HG03039 (cell line): ENCODE data around the gene RBBP8.
"Not testable (repeated sequence)": the region's sequence is repeated elsewhere in the genome, so short reads cannot be mapped to it uniquely, and the experiment has no call there.

Source experiments
- ATAC-seq: cut with Tn5 transposase; IDR thresholded peaks from one replicate; pipeline ENCODE4 v1.9.1; 2021; ENCODE audit warnings: mild to moderate bottlenecking, moderate library complexity; ENCODE audit not compliant: unreplicated experiment

Gene RBBP8

DNA sequence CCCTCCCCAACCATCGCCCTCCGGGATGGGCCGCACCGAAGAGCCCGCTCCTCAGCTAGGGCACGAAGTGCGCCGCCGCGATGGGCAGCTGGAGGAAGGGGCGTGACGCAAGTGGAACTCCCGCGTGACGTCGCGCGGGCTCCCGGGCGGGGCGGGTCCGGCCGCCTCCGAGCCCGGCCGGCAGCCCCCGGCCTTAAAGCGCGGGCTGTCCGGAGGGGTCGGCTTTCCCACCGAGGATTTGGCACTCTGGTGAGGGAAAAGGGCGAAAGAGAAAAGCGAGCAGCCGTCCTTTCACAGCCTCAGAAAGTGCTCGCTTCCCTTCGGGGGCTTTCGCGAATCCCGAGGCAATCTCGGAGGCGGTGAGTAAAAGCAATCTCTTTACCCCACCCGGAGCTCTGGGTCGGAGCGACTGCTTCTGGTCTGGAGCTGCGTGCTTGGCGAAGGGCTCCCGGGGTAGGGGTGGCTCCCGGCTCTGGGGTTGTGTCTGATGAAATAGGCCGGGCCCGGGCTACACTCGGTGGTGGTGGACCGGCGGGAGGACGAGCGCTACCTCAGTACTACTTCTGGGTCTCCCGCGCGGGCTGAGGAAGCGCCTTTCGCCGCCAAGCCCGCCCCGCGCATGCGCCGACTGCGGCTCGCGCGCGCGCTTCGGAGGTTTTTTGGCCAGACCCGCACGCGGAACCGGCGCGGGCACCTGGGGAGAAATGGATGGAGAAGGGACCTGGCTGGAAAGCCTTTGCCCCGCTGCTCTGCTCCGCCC, at the start of gene RBBP8:
TSS of gene RBBP8 (plus strand) at position 123 of the 760 bp plus-strand sequence. CDS start 3,524 bp downstream, outside the sequence.
- ATAC-seq: peak; percentile 82

DNA sequence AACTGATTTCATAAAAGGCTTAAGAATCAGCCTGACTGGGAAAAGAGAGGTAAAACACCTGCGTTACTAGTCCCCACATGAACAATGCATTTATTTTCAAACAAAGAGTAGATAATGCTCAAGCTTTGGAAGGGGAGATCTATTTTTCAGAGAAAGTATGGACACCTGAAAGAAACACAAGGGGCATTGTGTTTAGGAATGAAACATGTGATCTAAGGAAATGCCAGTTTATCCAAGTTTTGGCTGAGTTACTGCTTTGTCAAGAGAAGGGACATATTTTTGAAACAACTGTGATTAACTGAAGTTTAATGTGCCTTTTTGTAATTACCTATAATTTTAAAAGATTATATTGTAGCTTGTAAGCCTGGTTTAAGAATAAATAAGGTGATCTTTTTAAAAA, 49.3 kb upstream of the RBBP8 start:
- ATAC-seq: no peak

DNA sequence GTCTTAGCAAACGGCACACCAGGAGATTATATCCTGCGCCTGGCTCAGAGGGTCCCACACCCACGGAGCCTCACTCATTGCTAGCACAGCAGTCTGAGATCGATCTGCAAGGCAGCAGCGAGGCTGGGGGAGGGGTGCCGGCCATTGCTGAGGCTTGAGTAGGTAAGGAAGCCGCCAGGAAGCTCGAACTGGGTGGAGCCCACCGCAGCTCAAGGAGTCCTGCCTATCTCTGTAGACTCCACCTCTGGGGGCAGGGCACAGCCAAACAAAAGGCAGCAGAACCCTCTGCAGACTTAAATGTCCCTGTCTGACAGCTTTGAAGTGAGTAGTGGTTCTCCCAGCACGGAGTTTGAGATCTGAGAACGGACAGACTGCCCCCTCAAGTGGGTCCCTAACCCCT, 47.4 kb upstream of the RBBP8 start:
- ATAC-seq: not testable (repeated sequence)

DNA sequence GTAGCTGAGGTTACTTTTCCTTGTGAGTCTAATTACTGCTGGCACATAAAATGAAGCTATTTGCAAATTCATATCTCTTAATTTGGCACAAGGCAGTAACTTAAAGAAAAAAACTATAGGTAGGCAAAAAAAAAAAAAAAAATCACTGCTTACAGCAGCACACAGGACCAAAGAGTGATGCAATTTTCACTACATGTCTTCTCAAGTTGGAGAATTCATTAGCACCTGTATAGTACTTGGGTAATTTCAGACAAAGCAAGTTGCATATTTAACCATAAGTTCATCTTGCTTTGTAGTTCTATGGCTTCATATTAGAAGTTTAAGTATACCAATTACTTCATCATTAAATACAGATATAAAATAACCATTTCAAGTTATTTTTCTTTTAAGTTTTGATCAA, 33.7 kb upstream of the RBBP8 start:
- no peak for ATAC-seq

DNA sequence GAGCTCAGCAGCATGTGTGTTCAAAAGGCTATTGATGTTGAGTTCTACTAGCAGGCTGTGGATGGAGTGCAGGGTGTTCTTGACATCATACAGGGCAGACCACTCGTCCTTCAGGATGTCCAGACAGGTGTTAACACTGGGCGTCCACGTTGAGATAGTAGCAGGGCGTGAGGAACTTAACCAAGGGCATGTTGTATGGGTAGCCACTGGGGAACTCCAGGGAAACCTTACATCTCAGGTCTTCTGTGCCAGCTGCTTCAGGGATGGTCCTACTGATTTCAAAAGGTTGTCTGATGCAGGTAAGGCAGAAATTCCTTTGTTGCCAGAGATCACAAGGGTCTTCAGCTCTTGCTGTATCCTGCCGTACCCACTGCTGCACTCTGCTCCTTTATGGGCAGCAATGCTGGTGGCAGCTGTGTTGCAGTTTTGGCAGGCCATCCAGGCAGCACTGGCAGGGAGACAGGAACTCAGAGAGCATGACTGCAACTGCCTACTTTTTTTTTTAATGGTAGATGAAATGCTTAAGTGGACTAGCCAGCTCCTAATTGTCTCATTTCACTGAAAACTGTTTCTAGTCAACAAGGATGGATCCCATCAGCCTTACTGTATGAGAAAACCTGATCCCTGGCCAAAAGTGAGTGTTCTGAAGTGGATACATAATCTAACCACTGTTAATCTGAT, 32.4 kb upstream of the RBBP8 start:
- no peak for ATAC-seq

DNA sequence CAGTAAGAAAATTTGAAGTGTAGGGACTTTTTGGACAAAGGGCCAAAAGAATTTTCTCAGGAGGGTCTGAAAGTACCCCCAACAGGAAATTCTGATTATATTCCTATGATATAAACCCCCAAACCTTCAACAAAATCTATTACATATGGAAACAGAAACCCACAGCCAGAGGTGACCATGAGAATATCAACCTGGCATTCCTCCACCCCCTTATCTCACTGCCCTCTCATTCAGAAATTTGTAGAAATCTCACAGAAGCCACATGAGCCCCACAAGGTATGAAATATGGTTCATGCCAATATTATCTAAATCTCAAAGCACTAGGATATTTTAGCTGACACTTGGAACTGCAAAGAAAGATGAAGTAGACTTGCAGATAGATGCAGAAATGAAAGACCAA, 31.0 kb upstream of the RBBP8 start:
- ATAC-seq: no peak

DNA sequence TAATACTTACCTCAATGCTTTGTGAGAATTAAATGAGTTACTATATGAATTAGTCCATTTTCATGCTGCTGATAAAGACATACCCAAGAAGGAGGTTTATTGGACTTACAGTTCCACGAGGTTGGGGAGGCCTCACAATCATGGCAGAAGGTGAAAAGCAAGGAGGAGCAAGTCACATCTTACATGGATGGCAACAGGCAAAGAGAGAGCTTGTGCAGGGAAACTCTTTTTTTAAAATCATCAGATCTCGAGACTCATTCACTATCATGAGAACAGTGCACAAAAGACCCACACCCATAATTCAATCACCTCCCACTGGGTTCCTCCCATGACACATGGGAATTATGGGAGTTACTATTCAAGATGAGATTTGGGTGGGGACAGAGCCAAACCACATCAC, 29.9 kb upstream of the RBBP8 start:
- not testable (repeated sequence) for ATAC-seq

DNA sequence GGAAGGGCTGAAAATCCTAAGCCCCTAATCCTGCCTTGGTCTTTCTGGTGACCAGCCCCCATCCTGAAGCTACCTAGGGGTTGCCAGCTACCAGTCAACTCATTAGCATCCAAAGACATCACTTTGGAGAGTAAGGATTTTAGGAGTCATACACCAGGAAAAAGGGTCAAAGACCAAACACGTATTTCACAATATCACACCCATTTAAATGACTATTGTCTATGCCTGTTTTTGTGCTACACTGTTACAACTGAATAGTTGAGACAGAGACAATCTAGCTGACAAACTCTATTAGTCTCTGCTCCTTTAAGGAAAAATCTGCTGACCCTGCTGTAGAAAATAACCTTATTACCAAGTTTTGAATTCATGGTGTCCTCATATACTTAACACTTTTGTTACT, 21.0 kb upstream of the RBBP8 start:
- no peak for ATAC-seq

DNA sequence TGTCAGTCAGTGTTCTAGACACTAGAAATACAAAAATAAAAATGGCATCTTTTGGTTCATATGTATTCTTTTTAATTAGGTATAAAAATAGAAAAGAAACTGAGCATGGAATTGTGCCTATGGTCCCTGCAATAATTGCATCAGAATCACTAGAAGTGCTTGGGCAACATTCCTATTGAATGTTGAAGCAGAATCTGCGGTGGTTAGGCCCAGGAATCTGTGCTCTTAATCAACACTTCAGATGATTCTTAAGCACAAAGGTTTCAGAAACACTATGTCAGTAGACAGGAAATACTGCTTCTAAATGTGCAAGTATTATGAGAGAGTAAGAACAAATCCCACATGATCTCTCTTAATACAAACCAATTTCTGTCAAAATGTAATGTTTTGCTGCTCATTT, 20.3 kb upstream of the RBBP8 start:
- no peak for ATAC-seq

DNA sequence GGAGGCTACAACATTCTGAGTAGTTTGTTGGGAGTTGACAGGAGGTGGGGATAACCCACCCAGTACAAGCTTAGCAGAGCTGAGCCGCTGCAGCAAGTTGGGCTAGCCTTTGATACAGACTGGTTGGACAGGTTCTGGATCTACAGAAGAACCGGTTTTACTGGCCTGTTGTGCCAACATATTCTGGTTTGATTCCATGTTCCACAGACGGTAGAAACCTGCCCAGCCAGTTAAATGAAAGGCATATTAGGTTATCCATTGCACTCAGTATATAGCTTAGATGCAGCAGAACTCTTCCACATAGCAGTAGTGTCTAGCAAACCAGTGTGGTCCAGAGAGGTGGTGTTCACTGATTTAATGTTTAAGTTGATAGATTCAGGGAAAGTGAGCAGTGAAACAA, 19.3 kb upstream of the RBBP8 start:
- no peak for ATAC-seq

DNA sequence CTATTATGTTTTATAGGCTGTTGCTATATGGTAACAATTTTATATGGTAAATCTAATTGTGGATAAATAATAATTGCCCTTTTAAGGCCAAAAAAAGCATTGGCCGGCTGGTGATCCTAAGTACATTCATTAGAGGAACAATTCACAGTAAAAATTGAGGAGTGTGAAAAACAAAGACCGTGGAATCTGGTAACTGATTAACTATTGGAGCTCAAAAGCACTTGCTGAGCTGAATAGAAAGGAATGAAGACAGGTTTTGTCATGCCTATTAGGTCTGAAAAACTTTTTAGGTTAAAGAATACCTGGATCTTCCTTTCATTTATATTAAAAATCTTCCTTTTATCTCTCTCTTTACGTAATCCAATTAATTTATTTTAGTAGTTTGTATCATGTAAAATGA, 18.5 kb upstream of the RBBP8 start:
- no peak for ATAC-seq

DNA sequence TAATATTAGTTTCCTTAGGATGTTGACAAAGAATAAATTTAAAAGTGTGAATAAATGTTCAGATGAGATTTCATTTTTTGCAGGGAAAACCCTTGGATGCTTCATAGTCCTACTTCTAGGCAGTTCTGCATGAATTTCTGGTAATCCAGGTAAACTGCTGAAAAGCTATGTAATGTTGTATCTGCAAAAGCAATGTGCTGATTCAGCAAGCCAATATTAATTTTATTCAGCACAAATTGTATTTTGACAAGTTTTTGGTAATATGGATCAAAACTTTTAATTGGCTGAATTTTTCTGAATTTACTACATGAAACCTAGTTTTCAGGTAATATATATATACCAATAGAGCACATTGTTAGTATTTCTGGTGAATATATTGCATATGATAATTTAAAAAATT, 17.8 kb upstream of the RBBP8 start:
- ATAC-seq: no peak

DNA sequence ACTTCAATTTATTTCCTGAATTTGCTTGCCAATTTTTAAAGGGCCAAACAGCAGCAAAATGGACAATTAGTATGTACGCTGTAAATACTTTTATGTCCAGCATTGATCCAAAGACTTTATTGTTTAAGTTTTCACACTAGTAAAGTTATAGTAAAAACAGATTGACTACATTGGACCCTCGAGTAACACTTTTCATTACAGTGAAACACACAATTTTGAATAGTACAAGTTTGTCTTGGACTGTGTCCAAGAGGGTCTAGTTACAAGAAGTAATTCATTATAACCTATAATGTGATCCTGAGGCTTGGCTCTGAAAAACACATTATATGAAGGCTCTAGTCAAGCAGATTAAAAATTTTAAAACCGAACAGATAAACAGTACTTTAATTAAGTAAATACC, 11.4 kb upstream of the RBBP8 start:
- ATAC-seq: no peak

DNA sequence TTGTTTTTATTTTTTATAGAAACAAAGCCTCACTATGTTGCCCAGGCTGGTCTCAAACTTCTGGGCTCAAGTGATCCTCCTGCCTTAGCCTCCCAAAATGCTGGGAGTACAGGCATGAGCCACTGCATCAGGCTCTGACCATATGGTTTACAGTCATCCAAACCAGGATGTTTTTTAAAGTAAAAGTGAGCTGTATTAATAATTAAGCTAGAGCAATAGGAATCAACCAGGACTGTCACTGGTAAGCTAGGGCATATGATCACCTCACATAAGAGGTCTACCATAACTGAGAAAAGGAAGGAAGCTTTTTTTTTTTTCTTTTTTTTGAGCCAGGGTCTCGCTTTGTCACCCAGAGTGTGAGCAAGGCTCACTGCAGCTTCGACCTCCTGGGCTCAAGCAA, 8.5 kb upstream of the RBBP8 start:
- no peak for ATAC-seq

DNA sequence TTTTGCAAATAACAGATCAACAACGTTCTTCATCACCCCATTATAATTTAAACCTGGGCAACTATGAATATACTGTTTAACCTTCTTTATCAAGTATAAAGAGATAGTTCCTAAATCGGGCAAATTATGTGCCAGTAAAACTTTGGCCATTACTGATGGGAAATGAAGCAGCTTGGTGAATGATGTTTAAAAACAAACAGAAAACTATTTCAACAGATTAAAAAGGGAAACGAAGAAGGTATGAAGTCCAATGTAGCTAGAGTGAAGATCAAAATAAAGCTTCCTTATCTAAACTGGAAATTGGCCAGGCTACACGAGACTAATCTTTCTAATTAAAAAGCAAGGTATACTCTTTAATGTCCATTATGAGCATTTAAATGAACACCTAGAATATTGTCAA, 6.7 kb upstream of the RBBP8 start:
- ATAC-seq: no peak

DNA sequence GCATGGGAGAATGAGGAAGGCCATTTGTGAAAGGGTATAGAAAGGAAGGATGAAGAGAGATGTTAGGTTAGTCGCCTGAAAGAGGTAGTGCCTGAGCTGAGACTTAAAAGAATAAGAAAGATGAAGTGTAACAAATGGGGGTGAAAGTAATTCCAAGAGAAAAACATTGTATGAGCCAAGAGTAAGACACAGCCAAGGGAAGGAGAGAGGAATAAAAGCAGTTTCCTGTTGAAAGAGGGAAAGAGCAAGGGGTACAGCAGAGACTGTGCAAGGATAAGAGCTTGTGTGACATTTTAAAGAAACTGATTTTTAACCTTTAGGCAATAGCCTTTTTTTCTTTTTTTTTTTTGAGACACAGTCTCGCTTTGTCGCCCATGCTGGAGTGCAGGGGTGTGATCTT, 4.8 kb upstream of the RBBP8 start:
- no peak for ATAC-seq

DNA sequence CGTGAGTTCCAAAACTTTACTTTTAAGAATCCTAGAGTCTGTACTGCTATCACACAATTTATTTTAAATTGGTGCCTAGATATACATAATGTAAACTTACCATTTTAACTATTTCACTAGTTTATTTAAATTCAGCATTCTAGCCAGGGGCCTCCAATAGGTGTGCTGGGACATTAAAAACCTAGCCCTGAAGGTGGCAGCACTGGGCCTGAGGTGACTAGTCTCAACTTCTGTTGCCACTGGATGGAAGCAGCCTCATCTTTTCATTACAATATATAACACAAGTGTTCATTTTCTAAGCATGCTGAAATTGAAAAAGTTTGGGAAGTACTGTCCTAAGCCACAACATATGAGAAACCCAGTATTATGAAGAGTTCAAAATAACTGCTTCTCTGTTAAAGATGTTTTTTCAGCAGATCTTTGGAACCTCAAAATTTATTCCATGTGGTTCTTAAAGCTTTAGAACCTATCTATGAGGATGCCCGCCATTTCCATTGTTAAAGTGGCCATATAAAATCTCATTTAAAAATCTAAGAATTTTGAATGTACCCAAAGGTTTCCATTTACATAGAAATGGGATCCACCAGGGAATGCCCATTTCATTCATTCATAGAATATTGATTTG, 2.9 kb upstream of the RBBP8 start:
- ATAC-seq: no peak

DNA sequence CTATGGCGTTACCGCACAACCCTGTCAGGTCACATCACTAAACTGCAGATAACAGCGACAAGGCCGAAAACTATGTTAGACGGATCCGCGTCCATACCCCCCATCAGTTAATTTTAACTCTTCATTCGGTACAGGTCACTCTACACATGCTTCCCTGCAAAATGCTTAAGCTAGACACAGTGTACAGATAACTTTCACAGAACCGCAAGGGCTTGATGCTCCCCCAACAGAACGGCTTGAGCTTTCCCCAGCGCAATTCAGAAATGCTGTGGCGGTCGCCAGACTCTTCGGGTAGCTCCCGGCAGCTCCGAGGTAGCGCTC, 283 bp upstream of the RBBP8 start:
- ATAC-seq: peak; percentile 26

DNA sequence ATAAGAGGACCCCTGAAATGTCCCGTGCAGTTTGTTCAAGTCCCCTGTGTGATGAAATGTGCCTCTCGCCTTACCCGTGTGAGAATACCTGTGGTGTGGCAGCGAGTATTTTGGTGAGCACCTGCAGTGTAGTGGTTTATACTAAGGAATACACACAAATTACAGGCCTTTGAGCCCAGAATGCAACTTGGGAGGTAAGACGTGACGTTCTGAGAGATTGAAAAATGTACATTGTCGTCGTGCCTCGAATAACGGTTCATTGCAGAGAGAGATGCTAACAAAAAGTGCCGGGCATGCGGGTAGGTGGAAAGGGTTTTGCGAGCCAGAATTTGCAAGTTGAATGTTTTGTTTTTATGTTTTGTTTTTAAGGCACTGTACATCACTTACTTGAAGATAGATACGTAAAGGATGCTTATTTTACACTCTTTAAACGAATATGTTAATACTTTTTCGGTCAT, 867 bp downstream of the RBBP8 start:
- ATAC-seq: no peak

DNA sequence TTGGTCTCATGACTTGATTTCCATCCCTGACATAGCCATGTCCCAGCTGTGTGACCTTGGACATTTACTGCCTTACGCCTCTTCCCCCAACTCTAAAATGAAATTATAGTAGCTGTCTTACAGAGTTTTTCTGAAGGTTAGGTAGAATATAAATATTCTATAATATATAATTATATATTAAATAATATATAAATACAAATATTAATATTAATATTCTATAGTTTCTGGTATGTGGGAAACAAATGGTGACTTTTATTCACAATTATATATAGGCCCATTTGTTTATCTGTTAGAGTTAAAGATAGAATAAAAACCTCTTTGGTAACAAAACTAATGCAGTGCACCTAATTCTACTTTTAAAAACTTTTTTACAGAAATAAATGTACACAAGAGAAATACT, 1.7 kb downstream of the RBBP8 start:
- ATAC-seq: no peak

DNA sequence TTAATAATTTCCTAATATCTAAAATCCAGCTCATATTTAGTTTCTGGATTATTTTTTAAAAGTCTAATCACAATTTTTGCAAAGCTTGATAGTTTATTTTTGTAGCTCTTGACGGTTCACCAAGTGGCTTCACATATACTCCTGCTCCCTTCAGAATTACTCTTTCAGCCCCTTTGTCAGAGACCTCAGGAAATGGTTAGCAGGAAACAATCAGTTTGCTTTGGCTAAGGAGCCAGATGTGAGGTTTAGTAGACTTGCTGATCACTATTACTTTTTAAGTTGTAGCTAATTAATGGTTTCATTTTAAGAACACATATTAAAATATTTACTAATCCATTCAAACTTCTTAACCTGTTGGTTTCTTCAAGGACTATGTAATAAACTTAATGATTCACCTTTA, 2.3 kb downstream of the RBBP8 start:
- ATAC-seq: no peak

DNA sequence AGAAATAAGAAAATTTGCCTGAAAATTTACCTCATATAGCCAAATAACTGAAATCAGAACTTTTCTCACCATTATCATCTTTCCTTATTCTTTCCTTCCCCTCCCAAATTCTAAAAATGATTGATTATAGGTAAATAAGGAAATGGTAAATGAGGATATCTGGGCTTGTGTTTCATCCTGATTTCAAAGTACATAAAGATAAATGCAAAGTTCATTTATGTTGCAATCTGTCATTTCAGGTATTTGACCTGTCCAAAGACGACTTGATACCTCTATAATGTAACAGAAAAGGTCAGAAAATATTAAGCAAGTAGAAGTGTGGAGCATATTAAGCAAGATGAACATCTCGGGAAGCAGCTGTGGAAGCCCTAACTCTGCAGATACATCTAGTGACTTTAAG, 3.4 kb downstream of the RBBP8 start:
- ATAC-seq: no peak
